Testis (tissue), 2 donors: ENCODE data around the gene XXYLT1.

Experiments used
- CTCF ChIP-seq, 3 experiments: fragments of 450-650 bp in 2 of 3; fragments of 200-600 bp in 1 of 3; sonication (generic) in 1 of 3; IDR thresholded peaks; one replicate each; pipeline ENCODE4 v1.5.1; 2016 to 2019; ENCODE audit warnings: antibody characterized with exemption in 3 of 3, mild to moderate bottlenecking in 2 of 3, moderate library complexity in 1 of 3
- POLR2A ChIP-seq: fragments of 450-650 bp; IDR thresholded peaks from one replicate; pipeline ENCODE4 v1.6.1; 2017; ENCODE audit warnings: antibody characterized with exemption, mild to moderate bottlenecking, moderate library complexity

- TF ChIP-seq CTCF (IDR thresholded peaks at IDR 0.05) = no peak
- no peak for TF ChIP-seq POLR2A
Observed at GRCh38 chr3:195139091-195139875, 131.7 kb downstream of the XXYLT1 start.
